ENCODE data around the gene CUX1.

The CUX1 gene

DNA sequence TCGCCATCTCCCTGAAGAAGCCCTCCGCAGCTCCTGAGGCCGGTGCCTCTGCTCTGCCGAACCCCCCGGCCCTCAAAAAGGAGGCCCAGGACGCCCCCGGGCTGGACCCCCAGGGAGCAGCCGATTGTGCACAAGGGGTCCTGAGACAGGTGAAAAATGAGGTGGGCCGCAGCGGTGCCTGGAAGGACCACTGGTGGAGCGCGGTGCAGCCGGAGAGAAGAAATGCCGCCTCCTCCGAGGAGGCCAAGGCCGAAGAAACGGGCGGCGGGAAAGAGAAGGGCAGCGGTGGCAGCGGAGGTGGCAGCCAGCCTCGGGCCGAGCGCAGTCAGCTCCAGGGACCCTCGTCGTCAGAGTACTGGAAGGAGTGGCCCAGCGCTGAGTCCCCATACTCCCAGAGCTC is 384.1 kb downstream of the CUX1 start:
- TF ChIP-seq SPI1 (IDR thresholded peaks at IDR 0.05; ENCODE audit: borderline replicate concordance, low read depth) (no peak), POLR2AphosphoS5 (IDR thresholded peaks at IDR 0.05; ENCODE audit: low read depth) (no peak)
- TF ChIP-seq, protein P1, sequence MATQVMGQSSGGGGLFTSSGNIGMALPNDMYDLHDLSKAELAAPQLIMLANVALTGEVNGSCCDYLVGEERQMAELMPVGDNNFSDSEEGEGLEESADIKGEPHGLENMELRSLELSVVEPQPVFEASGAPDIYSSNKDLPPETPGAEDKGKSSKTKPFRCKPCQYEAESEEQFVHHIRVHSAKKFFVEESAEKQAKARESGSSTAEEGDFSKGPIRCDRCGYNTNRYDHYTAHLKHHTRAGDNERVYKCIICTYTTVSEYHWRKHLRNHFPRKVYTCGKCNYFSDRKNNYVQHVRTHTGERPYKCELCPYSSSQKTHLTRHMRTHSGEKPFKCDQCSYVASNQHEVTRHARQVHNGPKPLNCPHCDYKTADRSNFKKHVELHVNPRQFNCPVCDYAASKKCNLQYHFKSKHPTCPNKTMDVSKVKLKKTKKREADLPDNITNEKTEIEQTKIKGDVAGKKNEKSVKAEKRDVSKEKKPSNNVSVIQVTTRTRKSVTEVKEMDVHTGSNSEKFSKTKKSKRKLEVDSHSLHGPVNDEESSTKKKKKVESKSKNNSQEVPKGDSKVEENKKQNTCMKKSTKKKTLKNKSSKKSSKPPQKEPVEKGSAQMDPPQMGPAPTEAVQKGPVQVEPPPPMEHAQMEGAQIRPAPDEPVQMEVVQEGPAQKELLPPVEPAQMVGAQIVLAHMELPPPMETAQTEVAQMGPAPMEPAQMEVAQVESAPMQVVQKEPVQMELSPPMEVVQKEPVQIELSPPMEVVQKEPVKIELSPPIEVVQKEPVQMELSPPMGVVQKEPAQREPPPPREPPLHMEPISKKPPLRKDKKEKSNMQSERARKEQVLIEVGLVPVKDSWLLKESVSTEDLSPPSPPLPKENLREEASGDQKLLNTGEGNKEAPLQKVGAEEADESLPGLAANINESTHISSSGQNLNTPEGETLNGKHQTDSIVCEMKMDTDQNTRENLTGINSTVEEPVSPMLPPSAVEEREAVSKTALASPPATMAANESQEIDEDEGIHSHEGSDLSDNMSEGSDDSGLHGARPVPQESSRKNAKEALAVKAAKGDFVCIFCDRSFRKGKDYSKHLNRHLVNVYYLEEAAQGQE (IDR thresholded peaks at IDR 0.05; ENCODE audit: insufficient replicate concordance, low read depth): no peak
- Histone ChIP-seq H3K27ac (replicated peaks) (no peak overlapping the region), H3K27me3 (ENCODE audit: insufficient read depth, poor library complexity, severe bottlenecking) (no peaks in the 10 kb centered on the region), H3K4me3 (replicated peaks; ENCODE audit: insufficient read depth, low read length) (no peak overlapping the region)
- no peak for DNase-seq (ENCODE audit: low read depth in 1 of 2, low spot score in 1 of 2)

DNA sequence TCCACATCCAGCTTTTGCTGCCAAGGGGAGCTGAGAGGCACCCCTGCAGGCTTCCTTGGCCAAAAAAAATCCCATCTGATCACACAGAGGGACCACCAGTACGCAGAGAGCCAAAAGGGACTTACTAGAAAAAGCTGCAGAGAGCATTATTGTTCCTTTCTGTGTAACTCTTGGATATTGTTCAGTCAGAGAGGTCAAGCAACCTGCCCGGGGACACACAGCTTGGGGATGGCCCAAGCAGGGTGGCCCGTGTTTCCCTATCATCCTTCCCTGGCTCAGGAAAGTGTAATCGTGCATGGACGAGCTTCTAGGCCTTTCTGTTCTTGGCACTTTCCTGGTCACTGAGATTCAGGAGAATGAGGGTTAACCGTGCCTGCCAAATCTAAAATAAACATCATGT is 385.1 kb downstream of the CUX1 start:
- H3K4me3 ChIP-seq (replicated peaks; ENCODE audit: insufficient read depth, low read length): no peak overlapping the region
- no peak overlapping the region for H3K27ac ChIP-seq (replicated peaks)
- TF ChIP-seq, protein P2, sequence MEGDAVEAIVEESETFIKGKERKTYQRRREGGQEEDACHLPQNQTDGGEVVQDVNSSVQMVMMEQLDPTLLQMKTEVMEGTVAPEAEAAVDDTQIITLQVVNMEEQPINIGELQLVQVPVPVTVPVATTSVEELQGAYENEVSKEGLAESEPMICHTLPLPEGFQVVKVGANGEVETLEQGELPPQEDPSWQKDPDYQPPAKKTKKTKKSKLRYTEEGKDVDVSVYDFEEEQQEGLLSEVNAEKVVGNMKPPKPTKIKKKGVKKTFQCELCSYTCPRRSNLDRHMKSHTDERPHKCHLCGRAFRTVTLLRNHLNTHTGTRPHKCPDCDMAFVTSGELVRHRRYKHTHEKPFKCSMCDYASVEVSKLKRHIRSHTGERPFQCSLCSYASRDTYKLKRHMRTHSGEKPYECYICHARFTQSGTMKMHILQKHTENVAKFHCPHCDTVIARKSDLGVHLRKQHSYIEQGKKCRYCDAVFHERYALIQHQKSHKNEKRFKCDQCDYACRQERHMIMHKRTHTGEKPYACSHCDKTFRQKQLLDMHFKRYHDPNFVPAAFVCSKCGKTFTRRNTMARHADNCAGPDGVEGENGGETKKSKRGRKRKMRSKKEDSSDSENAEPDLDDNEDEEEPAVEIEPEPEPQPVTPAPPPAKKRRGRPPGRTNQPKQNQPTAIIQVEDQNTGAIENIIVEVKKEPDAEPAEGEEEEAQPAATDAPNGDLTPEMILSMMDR (IDR thresholded peaks at IDR 0.05; ENCODE audit: insufficient read depth, low read length): no peak
- no peaks in the 10 kb centered on the region for H3K27me3 ChIP-seq (ENCODE audit: insufficient read depth, poor library complexity, severe bottlenecking)
- DNase-seq (ENCODE audit: low read depth in 1 of 2, low spot score in 1 of 2): no peak

DNA sequence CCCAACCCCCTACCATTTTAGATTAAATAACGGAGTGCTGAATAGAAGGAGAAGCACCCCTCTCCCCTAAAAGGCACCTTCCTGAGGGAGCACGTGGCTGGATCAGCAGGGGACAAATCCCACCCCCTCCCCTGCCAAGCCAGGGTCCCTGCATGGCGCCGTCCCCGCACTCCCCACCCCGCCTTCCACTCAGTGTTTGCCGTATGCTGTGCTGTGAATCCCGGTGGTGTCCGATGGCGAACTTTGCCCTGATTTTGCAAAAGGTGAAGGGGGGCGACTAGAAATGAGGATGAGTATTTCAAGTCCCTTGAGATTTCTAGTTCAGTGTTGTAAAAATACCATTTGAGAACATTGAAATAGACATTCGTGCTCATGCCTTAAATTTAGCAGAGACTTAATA is 385.8 kb downstream of the CUX1 start:
- TF ChIP-seq GABPA (IDR thresholded peaks at IDR 0.05; ENCODE audit: low read depth): no peak
- TF ChIP-seq SPI1 (IDR thresholded peaks at IDR 0.05; ENCODE audit: borderline replicate concordance, low read depth): no peak
- TF ChIP-seq, protein P2 (IDR thresholded peaks at IDR 0.05; ENCODE audit: insufficient read depth, low read length): no peak
- TF ChIP-seq, protein P1 (IDR thresholded peaks at IDR 0.05; ENCODE audit: insufficient replicate concordance, low read depth): no peak
- no peak for TF ChIP-seq POLR2AphosphoS5 (IDR thresholded peaks at IDR 0.05; ENCODE audit: low read depth)
- no peak overlapping the region for H3K27ac ChIP-seq (replicated peaks)
- H3K4me3 ChIP-seq (replicated peaks; ENCODE audit: insufficient read depth, low read length): no peak overlapping the region
- H3K27me3 ChIP-seq (ENCODE audit: insufficient read depth, poor library complexity, severe bottlenecking): no peaks in the 10 kb centered on the region
- DNase-seq (ENCODE audit: low read depth in 1 of 2, low spot score in 1 of 2): no peak

DNA sequence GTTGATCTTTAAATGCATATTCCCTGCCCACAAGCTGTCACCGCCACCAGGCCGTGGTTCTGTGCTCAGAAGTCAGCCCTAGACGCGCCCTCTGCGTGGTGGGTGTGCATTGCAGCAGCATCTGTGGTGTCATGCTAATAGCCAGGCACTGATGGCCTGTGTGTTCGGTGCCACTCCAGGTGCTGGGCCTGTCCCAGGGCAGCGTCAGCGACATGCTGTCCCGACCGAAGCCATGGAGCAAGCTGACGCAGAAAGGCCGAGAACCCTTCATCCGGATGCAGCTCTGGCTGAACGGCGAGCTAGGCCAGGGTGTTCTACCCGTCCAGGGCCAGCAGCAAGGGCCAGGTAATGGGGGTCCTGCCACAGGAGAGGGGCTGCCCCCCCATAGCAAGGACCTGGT is 386.8 kb downstream of the CUX1 start:
- no peak overlapping the region for H3K4me3 ChIP-seq (replicated peaks; ENCODE audit: insufficient read depth, low read length)
- no peak for DNase-seq (ENCODE audit: low read depth in 1 of 2, low spot score in 1 of 2)
- TF ChIP-seq GABPA (IDR thresholded peaks at IDR 0.05; ENCODE audit: low read depth): no peak
- TF ChIP-seq, protein P1 (IDR thresholded peaks at IDR 0.05; ENCODE audit: insufficient replicate concordance, low read depth): no peak
- no peak for TF ChIP-seq POLR2AphosphoS5 (IDR thresholded peaks at IDR 0.05; ENCODE audit: low read depth)
- no peaks in the 10 kb centered on the region for H3K27me3 ChIP-seq (ENCODE audit: insufficient read depth, poor library complexity, severe bottlenecking)
- no peak overlapping the region for H3K27ac ChIP-seq (replicated peaks)

All from HL-60 (cell line).